HG03108 (cell line): ENCODE results near the gene OPTN.

ENCODE experiments used
- ATAC-seq: cut with Tn5 transposase; IDR thresholded peaks from one replicate; pipeline ENCODE4 v1.9.1; 2021; ENCODE audit warnings: moderate library complexity; ENCODE audit not compliant: unreplicated experiment

The OPTN gene

DNA sequence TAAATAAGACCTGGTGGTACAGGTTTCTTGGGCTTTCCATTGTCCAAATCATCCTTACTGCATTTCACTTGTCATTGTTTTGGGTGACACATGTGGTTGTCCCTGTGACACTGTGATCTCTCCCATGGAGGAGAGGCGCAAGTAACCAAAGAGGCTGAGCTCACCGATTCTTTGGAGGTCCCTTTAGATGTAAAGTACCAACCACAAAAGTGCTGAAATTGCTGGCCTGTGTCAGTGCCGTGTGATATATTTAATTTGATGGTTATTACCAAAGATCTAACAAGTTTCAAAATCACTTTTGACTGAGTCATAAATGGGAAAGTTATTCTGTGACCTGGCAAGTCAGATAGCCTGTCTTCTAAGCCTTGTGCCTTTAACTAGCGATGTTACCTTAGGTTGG is 80.8 kb downstream of the OPTN start:
- no peak for ATAC-seq

DNA sequence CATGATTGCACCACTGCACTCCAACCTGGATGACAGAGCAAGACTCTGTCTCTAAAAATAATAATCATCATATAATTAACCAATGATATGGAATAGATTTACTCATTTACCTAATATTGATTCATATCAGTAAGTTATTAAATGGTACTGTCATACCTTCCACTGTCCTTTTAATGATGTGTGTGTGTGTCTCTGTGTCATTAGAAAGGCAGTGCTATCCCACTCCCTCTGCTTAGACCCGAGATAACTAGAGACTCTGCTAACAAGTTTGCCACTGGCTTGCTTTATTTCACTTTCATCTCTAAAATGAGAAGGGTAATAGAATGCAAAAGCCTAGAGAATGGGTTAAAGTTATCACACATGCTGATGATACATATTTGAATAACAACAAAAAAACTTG is 82.5 kb downstream of the OPTN start:
- no peak for ATAC-seq

DNA sequence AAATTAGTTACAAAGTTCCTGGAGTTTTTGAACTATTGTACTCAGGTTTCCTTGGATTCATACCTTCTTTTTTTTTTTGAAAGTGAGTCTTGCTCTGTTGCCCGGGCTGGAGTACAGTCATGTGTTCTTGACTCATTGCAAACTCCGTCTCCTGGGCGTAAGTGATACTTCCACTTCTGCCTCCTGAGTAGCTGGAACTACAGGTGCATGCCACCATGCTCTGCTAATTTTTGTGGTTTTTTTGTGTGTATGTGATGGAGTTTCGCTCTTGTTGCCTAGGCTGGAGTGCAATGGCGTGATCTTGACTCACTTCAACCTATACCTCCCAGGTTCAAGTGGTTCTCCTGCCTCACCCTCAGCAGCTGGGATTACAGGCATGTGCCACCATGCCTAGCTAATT is 83.7 kb downstream of the OPTN start:
- ATAC-seq: no peak

DNA sequence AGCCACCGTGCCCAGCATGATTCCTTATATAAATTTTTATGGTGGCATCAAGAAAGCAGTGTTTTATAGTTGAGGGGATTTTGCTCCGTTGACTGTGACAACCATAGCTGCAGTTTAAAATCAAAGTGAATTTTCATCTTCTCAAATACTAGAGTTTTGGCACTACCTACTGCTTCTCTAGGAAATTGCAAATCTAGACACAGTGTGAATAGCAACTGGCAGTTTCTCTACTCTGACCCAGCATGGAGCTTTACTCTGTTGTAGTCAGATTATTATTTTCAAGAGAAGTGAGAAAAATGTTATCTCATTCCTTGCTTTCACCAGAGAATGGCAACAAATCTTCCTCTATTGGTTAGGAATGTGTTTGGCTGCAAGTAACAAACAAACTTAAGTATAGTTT is 84.3 kb downstream of the OPTN start:
- no peak for ATAC-seq

DNA sequence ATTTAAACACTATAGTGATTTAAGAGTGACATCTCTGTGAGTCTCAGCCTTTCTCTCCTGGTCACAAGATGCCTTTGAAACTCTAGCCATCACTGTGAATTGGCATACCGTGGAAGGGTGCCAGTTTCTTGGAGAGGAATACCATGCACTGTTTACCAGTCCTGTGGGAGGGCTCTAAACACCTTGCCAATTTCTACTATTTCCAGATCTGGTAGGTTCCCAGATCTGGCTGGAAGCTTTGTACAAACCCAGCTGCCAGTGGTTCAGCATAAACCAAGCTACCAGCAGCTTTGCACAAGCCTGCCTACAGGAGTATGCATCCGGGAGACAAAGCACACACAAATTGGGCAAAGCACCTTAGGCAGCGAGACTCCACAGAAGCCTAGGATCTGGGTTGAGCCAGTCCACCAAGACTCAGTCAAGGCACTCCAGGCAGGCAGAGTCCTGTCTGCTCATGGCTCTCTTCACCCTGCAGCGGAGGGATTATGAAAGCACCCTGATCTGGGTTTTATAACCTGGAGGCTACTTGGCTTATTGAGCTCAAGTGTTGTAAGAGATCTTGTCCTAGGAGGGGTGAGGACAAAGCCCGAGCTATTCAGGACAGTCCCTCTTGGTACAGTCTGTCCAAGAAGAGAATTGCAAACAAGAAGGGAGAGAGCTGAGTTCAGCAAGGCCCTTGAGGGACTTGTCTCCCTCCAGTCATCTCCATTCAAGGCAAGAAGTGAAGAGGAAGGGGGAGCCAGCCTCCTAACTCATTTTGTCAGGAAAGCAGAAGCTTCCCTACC is 85.0 kb downstream of the OPTN start:
- ATAC-seq: no peak

DNA sequence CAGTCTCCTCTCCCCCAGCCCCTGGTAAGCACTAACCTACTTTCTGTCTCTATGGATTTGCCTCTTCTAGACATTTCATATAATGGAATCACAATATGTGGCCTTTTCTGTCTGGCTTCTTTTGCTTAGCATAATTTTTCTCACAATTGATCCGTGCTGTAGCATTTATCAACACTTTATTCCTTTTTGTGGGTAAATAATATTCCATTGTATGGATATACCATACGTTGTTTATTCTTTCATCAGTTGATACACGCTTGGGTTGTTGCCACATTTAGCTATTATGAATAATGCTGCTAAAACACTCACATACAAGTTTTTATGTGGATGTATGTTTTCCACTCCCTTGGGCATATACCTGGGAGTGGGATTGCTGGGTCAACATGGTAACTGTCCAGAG is 87.2 kb downstream of the OPTN start:
- ATAC-seq: no peak
